WTC11 (cell line): ENCODE results near the gene VASH1. TPM values are rescaled to one million over a fixed set of nuclear protein-coding genes. Genes with fewer than 3 reads are reported as not detected.

Experiments
- ATAC-seq: fragments of 200-7000 bp; cut with Tn5 transposase; 2 replicates; pipeline ENCODE4 v1.10.0; 2021; ENCODE audit warnings: mild to moderate bottlenecking, moderate library complexity
- CTCF ChIA-PET: fragments of 300-600 bp; sonication (Branson Sonifier 250); formaldehyde crosslinking; loops from one replicate; lab custom pipeline; 2021; ENCODE audit warnings: antibody characterized with exemption; lab: Charles Lee
- POLR2A ChIA-PET: fragments of 350-600 bp; sonication (Branson Sonifier 250); formaldehyde crosslinking; loops from one replicate; lab custom pipeline; 2021; ENCODE audit warnings: antibody characterized with exemption; lab: Charles Lee
- DNase-seq: peaks from one replicate; pipeline ENCODE4 v3.0.0; 2021; ENCODE audit warnings: low spot score
- H3K27ac Mint-ChIP-seq: 2 replicates; pipeline ENCODE4 v1.8.0; 2021; ENCODE audit warnings: mixed read lengths
- H3K27me3 Mint-ChIP-seq: 2 replicates; pipeline ENCODE4 v1.8.0; 2021; ENCODE audit warnings: low read depth, mild to moderate bottlenecking, moderate library complexity, mixed read lengths
- H3K36me3 Mint-ChIP-seq: 2 replicates; pipeline ENCODE4 v1.8.0; 2021; ENCODE audit warnings: mixed read lengths
- H3K4me1 Mint-ChIP-seq: 2 replicates; pipeline ENCODE4 v1.8.0; 2022; ENCODE audit warnings: mixed read lengths
- H3K4me3 Mint-ChIP-seq: 2 replicates; pipeline ENCODE4 v1.8.0; 2021; ENCODE audit warnings: mild to moderate bottlenecking, moderate library complexity, mixed read lengths
- H3K9me3 Mint-ChIP-seq: 2 replicates; pipeline ENCODE4 v1.8.0; 2021; ENCODE audit warnings: mixed read lengths
- ATF1 ChIP-seq: sonication (generic); formaldehyde crosslinking; IDR thresholded peaks from 2 replicates; pipeline ENCODE4 v1.8.1; 2023; ENCODE audit warnings: mild to moderate bottlenecking, moderate library complexity, missing genetic modification reagents
- ATF6 ChIP-seq: sonication (generic); formaldehyde crosslinking; IDR thresholded peaks from 2 replicates; pipeline ENCODE4 v1.8.1; 2023; ENCODE audit warnings: mild to moderate bottlenecking, missing genetic modification reagents
- ELF4 ChIP-seq: sonication (generic); formaldehyde crosslinking; IDR thresholded peaks from 2 replicates; pipeline ENCODE4 v1.8.1; 2022; ENCODE audit warnings: low read depth, mild to moderate bottlenecking, moderate library complexity, missing genetic modification reagents
- FOXJ3 ChIP-seq: sonication (generic); formaldehyde crosslinking; IDR thresholded peaks from 2 replicates; pipeline ENCODE4 v1.9.0; 2021; ENCODE audit warnings: missing genetic modification reagents, mild to moderate bottlenecking, borderline replicate concordance
- FOXP1 ChIP-seq: sonication (generic); formaldehyde crosslinking; IDR thresholded peaks from 2 replicates; pipeline ENCODE4 v1.8.0; 2022; ENCODE audit warnings: missing genetic modification reagents, mild to moderate bottlenecking, moderate library complexity, borderline replicate concordance
- FOXP4 ChIP-seq: sonication (generic); formaldehyde crosslinking; IDR thresholded peaks from 2 replicates; pipeline ENCODE4 v1.8.0; 2022; ENCODE audit warnings: mild to moderate bottlenecking, missing genetic modification reagents
- GRHL2 ChIP-seq: fragments of 250-450 bp; sonication (Bioruptor Pico); IDR thresholded peaks from 2 replicates; pipeline ENCODE4 v1.8.0; 2022; ENCODE audit warnings: mild to moderate bottlenecking, moderate library complexity; ENCODE audit not compliant: insufficient replicate concordance, severe bottlenecking
- KAT7 ChIP-seq: sonication (generic); formaldehyde crosslinking; IDR thresholded peaks from 2 replicates; pipeline ENCODE4 v1.8.1; 2023; ENCODE audit warnings: missing genetic modification reagents, mild to moderate bottlenecking, borderline replicate concordance
- MLX ChIP-seq: sonication (generic); formaldehyde crosslinking; IDR thresholded peaks from 2 replicates; pipeline ENCODE4 v1.8.1; 2023; ENCODE audit warnings: mild to moderate bottlenecking, missing genetic modification reagents, moderate library complexity
- NFATC4 ChIP-seq: fragments of 250-450 bp; sonication (Bioruptor Pico); IDR thresholded peaks from 2 replicates; pipeline ENCODE4 v1.9.0; 2021; ENCODE audit warnings: mild to moderate bottlenecking
- STAT6 ChIP-seq: sonication (generic); formaldehyde crosslinking; conservative IDR thresholded peaks from 2 replicates; pipeline ENCODE4 v1.8.1; 2023; ENCODE audit warnings: mild to moderate bottlenecking, low read depth, missing genetic modification reagents, moderate library complexity
- TEAD1 ChIP-seq: sonication (generic); formaldehyde crosslinking; IDR thresholded peaks from 2 replicates; pipeline ENCODE4 v1.8.0; 2022; ENCODE audit warnings: mild to moderate bottlenecking, missing genetic modification reagents
- ZNF232 ChIP-seq: sonication (generic); formaldehyde crosslinking; IDR thresholded peaks from 2 replicates; pipeline ENCODE4 v1.8.0; 2022; ENCODE audit warnings: mild to moderate bottlenecking, missing genetic modification reagents
- ZNF263 ChIP-seq: sonication (generic); formaldehyde crosslinking; IDR thresholded peaks from 2 replicates; pipeline ENCODE4 v1.8.1; 2022; ENCODE audit warnings: low read depth, mild to moderate bottlenecking, moderate library complexity, missing genetic modification reagents
- total RNA-seq: library from RNA; stranded (reverse); gene quantifications from 3 replicates; pipeline ENCODE4 v1.2.3, GENCODE V29; 2021

Gene VASH1
- total RNA-seq, 1 experiment from 2014 or later: 7.2 TPM

GRCh38 chr14:76716285-76716684, 45.0 kb upstream of the VASH1 start:
- Mint-ChIP-seq H3K27me3 (peaks cover 2% of the 10 kb centered on the region; the same call in 1 of the 2 replicates), H3K36me3 (no peaks in the 10 kb centered on the region), H3K27ac (no peak overlapping the region), H3K4me3 (no peak overlapping the region), H3K4me1 (peaks cover 9% of the 10 kb centered on the region), H3K9me3 (peaks cover 10% of the 10 kb centered on the region; the same call in 1 of the 2 replicates)
- POLR2A ChIA-PET: no interaction called here
- no peak for TF ChIP-seq KAT7
- DNase-seq: no peak
- CTCF ChIA-PET: interaction anchor here (0.8 to 4.3 kb wide), 2 partner anchors 69 to 159 kb away, joined by 3 to 20 read pairs; no protein-coding TSS in a partner anchor
- no peak for ATAC-seq

GRCh38 chr14:76717508-76718290, 43.6 kb upstream of the VASH1 start:
- DNase-seq: no peak
- TF ChIP-seq FOXJ3 (CRISPR knock-in tag) (no peak), ATF6 (CRISPR knock-in tag) (no peak)
- H3K4me3 Mint-ChIP-seq: no peak overlapping the region
- H3K27ac Mint-ChIP-seq: no peak overlapping the region
- ATAC-seq: no peak
- peaks cover 9% of the 10 kb centered on the region for H3K4me1 Mint-ChIP-seq
- peaks cover 2% of the 10 kb centered on the region; the same call in 1 of the 2 replicates for H3K27me3 Mint-ChIP-seq
- CTCF ChIA-PET: interaction anchor here (0.9 to 4.3 kb wide), 2 partner anchors 67 to 70 kb away, joined by 3 to 20 read pairs; no protein-coding TSS in a partner anchor
- no peaks in the 10 kb centered on the region for H3K36me3 Mint-ChIP-seq
- peaks cover 10% of the 10 kb centered on the region; the same call in 1 of the 2 replicates for H3K9me3 Mint-ChIP-seq
- POLR2A ChIA-PET: no interaction called here

GRCh38 chr14:76718306-76719040, 42.8 kb upstream of the VASH1 start:
- H3K4me1 Mint-ChIP-seq: peaks cover 9% of the 10 kb centered on the region
- H3K27ac Mint-ChIP-seq: no peak overlapping the region
- H3K9me3 Mint-ChIP-seq: peaks cover 10% of the 10 kb centered on the region; the same call in 1 of the 2 replicates
- no peak for TF ChIP-seq ZNF232 (CRISPR knock-in tag)
- no peak for TF ChIP-seq TEAD1 (CRISPR knock-in tag)
- TF ChIP-seq ELF4 (CRISPR knock-in tag): no peak
- no peak for TF ChIP-seq STAT6 (CRISPR knock-in tag)
- no peak for TF ChIP-seq MLX (CRISPR knock-in tag)
- TF ChIP-seq KAT7: no peak
- no peak for TF ChIP-seq ZNF263
- TF ChIP-seq FOXP1 (CRISPR knock-in tag): no peak
- TF ChIP-seq GRHL2 (CRISPR knock-in tag): no peak
- TF ChIP-seq FOXP4 (CRISPR knock-in tag): no peak
- no peak for TF ChIP-seq ATF1 (CRISPR knock-in tag)
- no peak for TF ChIP-seq NFATC4 (CRISPR knock-in tag)
- peaks cover 2% of the 10 kb centered on the region; the same call in 1 of the 2 replicates for H3K27me3 Mint-ChIP-seq
- POLR2A ChIA-PET: no interaction called here
- CTCF ChIA-PET: interaction anchor here (0.6 to 4.3 kb wide), 5 partner anchors 8 to 341 kb away, joined by 3 to 24 read pairs (median 20); no protein-coding TSS in a partner anchor
- no peaks in the 10 kb centered on the region for H3K36me3 Mint-ChIP-seq
- no peak for ATAC-seq
- DNase-seq: no peak
- H3K4me3 Mint-ChIP-seq: no peak overlapping the region
